ENCODE results near the gene RPUSD3.

GRCh38 chr3:9891072-9891622 lies 47.3 kb upstream of the RPUSD3 start:
- TF ChIP-seq CTCF (IDR thresholded peaks at IDR 0.05) = no peak
- TF ChIP-seq POLR2A (IDR thresholded peaks at IDR 0.05) = no peak
